Body of pancreas (tissue), 4 donors: ENCODE data around the gene DPH1.

Experiments
- POLR2A ChIP-seq, 3 donors: fragments of 450-650 bp; IDR thresholded peaks; one replicate each; pipeline ENCODE4 v1.6.1; 2016; ENCODE audit warnings: antibody characterized with exemption in 3 of 3, mild to moderate bottlenecking in 2 of 3
- TF ChIP-seq, protein P1 (sequence below), 7 experiments: fragments of 450-650 bp in 4 of 7; fragments of 200-600 bp in 3 of 7; sonication (generic) in 3 of 7; IDR thresholded peaks; one replicate each; pipeline ENCODE4 v1.5.1; 2016 to 2019; ENCODE audit warnings: antibody characterized with exemption in 7 of 7

DNA sequence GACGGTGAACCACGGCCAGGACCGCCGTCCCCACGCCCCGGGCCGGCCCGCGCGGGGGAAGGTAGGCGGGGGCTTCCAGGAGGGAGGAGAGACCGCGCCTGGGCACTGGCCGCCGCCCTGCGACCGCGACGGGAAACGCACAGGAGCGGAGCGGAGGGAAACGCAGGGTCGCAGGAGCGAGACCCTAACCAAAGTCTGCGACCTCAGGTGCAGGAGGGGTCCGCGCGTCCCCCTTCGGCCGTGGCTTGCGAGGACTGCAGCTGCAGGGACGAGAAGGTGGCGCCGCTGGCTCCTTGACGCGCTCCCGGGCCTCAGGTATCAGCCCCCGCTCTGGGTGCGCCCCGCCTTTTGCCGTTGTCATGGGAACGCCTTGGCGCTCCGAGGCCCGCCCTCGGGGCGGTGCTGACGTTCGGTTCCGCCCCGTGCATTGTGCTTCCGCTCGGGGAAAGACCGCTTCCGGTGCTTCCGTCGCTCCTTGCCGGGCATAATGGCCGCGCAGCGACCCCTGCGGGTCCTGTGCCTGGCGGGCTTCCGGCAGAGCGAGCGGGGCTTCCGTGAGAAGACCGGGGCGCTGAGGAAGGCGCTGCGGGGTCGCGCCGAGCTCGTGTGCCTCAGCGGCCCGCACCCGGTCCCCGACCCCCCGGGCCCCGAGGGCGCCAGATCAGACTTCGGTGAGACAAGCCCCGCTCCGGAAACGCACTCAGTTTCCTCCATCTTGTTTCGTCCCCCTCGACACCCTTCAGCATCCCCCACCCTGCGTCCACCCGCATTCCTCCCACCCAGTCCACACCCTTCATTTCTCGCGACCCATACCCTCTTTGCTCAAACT, 11.8 kb downstream of the DPH1 start, which contains the start of gene OVCA2:
- TF ChIP-seq POLR2A (IDR thresholded peaks at IDR 0.05), result peak; percentile 53 to 73 (median 70)
- TF ChIP-seq, protein P1, sequence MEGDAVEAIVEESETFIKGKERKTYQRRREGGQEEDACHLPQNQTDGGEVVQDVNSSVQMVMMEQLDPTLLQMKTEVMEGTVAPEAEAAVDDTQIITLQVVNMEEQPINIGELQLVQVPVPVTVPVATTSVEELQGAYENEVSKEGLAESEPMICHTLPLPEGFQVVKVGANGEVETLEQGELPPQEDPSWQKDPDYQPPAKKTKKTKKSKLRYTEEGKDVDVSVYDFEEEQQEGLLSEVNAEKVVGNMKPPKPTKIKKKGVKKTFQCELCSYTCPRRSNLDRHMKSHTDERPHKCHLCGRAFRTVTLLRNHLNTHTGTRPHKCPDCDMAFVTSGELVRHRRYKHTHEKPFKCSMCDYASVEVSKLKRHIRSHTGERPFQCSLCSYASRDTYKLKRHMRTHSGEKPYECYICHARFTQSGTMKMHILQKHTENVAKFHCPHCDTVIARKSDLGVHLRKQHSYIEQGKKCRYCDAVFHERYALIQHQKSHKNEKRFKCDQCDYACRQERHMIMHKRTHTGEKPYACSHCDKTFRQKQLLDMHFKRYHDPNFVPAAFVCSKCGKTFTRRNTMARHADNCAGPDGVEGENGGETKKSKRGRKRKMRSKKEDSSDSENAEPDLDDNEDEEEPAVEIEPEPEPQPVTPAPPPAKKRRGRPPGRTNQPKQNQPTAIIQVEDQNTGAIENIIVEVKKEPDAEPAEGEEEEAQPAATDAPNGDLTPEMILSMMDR (IDR thresholded peaks at IDR 0.05), result peak in 6 of 7 experiments; percentile 11 to 71 (median 46)
